GM12878 (cell line): ENCODE results near the gene ARL3. TPM values are rescaled to one million over a fixed set of nuclear protein-coding genes. Genes with fewer than 3 reads are reported as not detected.

Source experiments
- ATAC-seq: fragments of 200-7000 bp; cut with Tn5 transposase; 3 replicates; pipeline ENCODE4 v1.9.1; 2020; ENCODE audit warnings: mild to moderate bottlenecking, moderate library complexity
- BruUV-seq: library from RNA; stranded (reverse); fragments of 400-500 nt; replicated peaks from 2 replicates; lab custom pipeline; 2021; lab: Mats Ljungman, UMichigan
- CTCF ChIA-PET: fragments of 300-600 bp; sonication (Branson Sonifier 250); formaldehyde crosslinking; extraction: SDS; loops from one replicate; lab custom pipeline; 2021; ENCODE audit warnings: inconsistent platforms; lab: Yijun Ruan, JAX
- POLR2A ChIA-PET: fragments of 350-600 bp; formaldehyde crosslinking; extraction: SDS; loops from one replicate; lab custom pipeline; 2021; ENCODE audit warnings: inconsistent platforms; lab: Charles Lee
- RAD21 ChIA-PET: fragments of 300-600 bp; sonication (Branson Sonifier 250); formaldehyde crosslinking; loops from one replicate; lab custom pipeline; 2023; ENCODE audit warnings: antibody characterized with exemption; ENCODE audit not compliant: unreplicated experiment; lab: Charles Lee
- SMC1A ChIA-PET: fragments of 300-600 bp; sonication (Branson Sonifier 250); formaldehyde crosslinking; loops from one replicate; lab custom pipeline; 2023; ENCODE audit not compliant: unreplicated experiment, uncharacterized antibody; lab: Charles Lee
- DNase-seq: peaks from one replicate; pipeline ENCODE4 v3.0.0-alpha.2; 2011; ENCODE audit warnings: low read depth, low spot score
- FAIRE-seq: peaks from 3 replicates; lab custom pipeline; 2011; peaks lifted over from hg19 to GRCh38; lab: Jason Lieb, UNC
- H2AFZ ChIP-seq: 2 replicates; pipeline ENCODE4 v1.6.0; 2011; ENCODE audit warnings: low read depth, low read length, control low read depth; ENCODE audit not compliant: control insufficient read depth
- H3K27ac ChIP-seq: 2 replicates; pipeline ENCODE4 v1.5.1; 2011; ENCODE audit warnings: control low read depth; ENCODE audit not compliant: control insufficient read depth, insufficient read depth
- H3K27me3 ChIP-seq, 2 experiments: replicated peaks in 1 of 2; 2 replicates each; pipeline versions ENCODE4 v1.6.0 to v1.6.1; 2011; ENCODE audit warnings: low read length in 1 of 2; ENCODE audit not compliant: control insufficient read depth in 2 of 2, insufficient read depth in 2 of 2
- H3K36me3 ChIP-seq, 2 experiments: 2 replicates each; pipeline ENCODE4 v1.5.1; 2011; ENCODE audit warnings: low read length in 1 of 2; ENCODE audit not compliant: control insufficient read depth in 2 of 2, insufficient read depth in 2 of 2
- H3K4me1 ChIP-seq: 2 replicates; pipeline ENCODE4 v1.6.1; 2011; ENCODE audit warnings: mild to moderate bottlenecking, low read length, moderate library complexity, mixed read lengths; ENCODE audit not compliant: control insufficient read depth, insufficient read depth
- H3K4me2 ChIP-seq: 2 replicates; pipeline ENCODE4 v1.6.0; 2011; ENCODE audit warnings: control low read depth; ENCODE audit not compliant: control insufficient read depth, insufficient read depth
- H3K4me3 ChIP-seq: fragments of 200-600 bp; sonication (generic); 2 replicates; pipeline ENCODE4 v1.5.1; 2016
- H3K79me2 ChIP-seq: 2 replicates; pipeline ENCODE4 v1.6.0; 2011; ENCODE audit warnings: low read length; ENCODE audit not compliant: control insufficient read depth, insufficient read depth
- H3K9ac ChIP-seq: 2 replicates; pipeline ENCODE4 v1.8.0; 2011; ENCODE audit warnings: low read length, control low read depth, mixed read lengths; ENCODE audit not compliant: control insufficient read depth, insufficient read depth
- H3K9me3 ChIP-seq: replicated peaks from 3 replicates; pipeline ENCODE4 v1.5.1; 2011; ENCODE audit warnings: mild to moderate bottlenecking, low read length; ENCODE audit not compliant: control insufficient read depth, insufficient read depth
- H4K20me1 ChIP-seq: 2 replicates; pipeline ENCODE4 v1.6.0; 2011; ENCODE audit not compliant: control insufficient read depth, insufficient read depth
- NR2C1 ChIP-seq: fragments of 450-650 bp; IDR thresholded peaks from 2 replicates; pipeline ENCODE4 v1.6.1; 2017; ENCODE audit warnings: antibody characterized with exemption, mild to moderate bottlenecking, moderate library complexity
- POLR2AphosphoS2 ChIP-seq: IDR thresholded peaks from 2 replicates; pipeline ENCODE4 v1.6.1; 2011; ENCODE audit warnings: low read depth, mild to moderate bottlenecking, low read length, improper control_type of control experiment, moderate library complexity
- RFX5 ChIP-seq: IDR thresholded peaks from 2 replicates; pipeline ENCODE4 v1.6.1; 2011; ENCODE audit warnings: low read depth, low read length, improper control_type of control experiment
- SIX5 ChIP-seq: IDR thresholded peaks from 2 replicates; pipeline ENCODE4 v1.6.1; 2011; ENCODE audit warnings: mild to moderate bottlenecking, low read depth, low read length, moderate library complexity; ENCODE audit not compliant: severe bottlenecking
- SUPT20H ChIP-seq: IDR thresholded peaks from 2 replicates; pipeline ENCODE4 v1.6.1; 2011; ENCODE audit warnings: low read depth, mild to moderate bottlenecking, low read length, moderate library complexity, borderline replicate concordance; ENCODE audit not compliant: control insufficient read depth
- ZNF592 ChIP-seq: fragments of 450-650 bp; IDR thresholded peaks from 2 replicates; pipeline ENCODE4 v1.6.1; 2017; ENCODE audit warnings: mild to moderate bottlenecking, moderate library complexity
- ZZZ3 ChIP-seq: IDR thresholded peaks from 2 replicates; pipeline ENCODE4 v1.6.1; 2011; ENCODE audit warnings: low read depth; ENCODE audit not compliant: control insufficient read depth, insufficient read length
- WGBS: methylation state at CpG from one replicate; pipeline ENCODE4 v1.1.6; 2016; ENCODE audit warnings: low lambda C conversion rate; ENCODE audit not compliant: insufficient replicate concordance, insufficient coverage; ENCODE audit errors: missing lambda C conversion rate; 5-methylcytosine and 5-hydroxymethylcytosine counted together
- in situ Hi-C: fragments of 300-500 bp; cut with MboI; formaldehyde crosslinking; loops from 9 replicates; pipeline ENCODE4 v1.14.3; 2018; ENCODE audit warnings: mixed read lengths
- intact Hi-C: fragments of 100-400 bp; cut with micrococcal nuclease; formaldehyde crosslinking; loops from one replicate; pipeline ENCODE4 v1.14.2; 2022; ENCODE audit not compliant: unreplicated experiment
- polyA plus RNA-seq, 11 experiments: library from polyadenylated mRNA; depleted of rRNA in 4 of 11; unstranded in 6 of 11; stranded (reverse) in 5 of 11; fragments of >200 nt; fragmentation: Nextera tagmentation in 4 of 11; fragmentation: Illumina TruSeq in 1 of 11; extraction: Ambion mirVana in 4 of 11; extraction: Trizol in 1 of 11; gene quantifications; 1 replicate in 1 of 11; 2 replicates in 10 of 11; pipeline versions ENCODE4 v1.2.1 to v1.2.3, GENCODE V29; 2011 to 2016; ENCODE audit warnings: inconsistent platforms in 2 of 11, missing spikeins in 2 of 11, low read depth in 1 of 11
- total RNA-seq, 4 experiments: library from RNA; depleted of rRNA in 3 of 4; stranded (reverse); fragments of >200 nt in 3 of 4; fragmentation: Illumina TruSeq in 1 of 4; extraction: Trizol in 1 of 4; gene quantifications; 2 replicates each; pipeline versions ENCODE4 v1.2.1 to v1.2.3, GENCODE V29; 2013 to 2021

ARL3 gene
- total and polyA plus RNA-seq, 10 of the 15 experiments (the other 5 are each of a cell fraction or from before 2014, with no cell fraction given): 4.9 to 26.1 (median 11.0) TPM

- TF ChIP-seq RFX5 (no peak), ZZZ3 (no peak)
Observed at GRCh38 chr10:102634686-102635085, 79.5 kb downstream of the ARL3 start (continued).

- Histone ChIP-seq H3K9me3 (no peaks in the 10 kb centered on the region), H2AFZ (no peak overlapping the region), H3K4me1 (no peaks in the 10 kb centered on the region), H4K20me1 (no peaks in the 10 kb centered on the region), H3K79me2 (no peaks in the 10 kb centered on the region), H3K27ac (no peak overlapping the region), H3K36me3 (no peaks in the 10 kb centered on the region; a peak in 1 of 4 replicates), H3K9ac (no peak overlapping the region), H3K4me2 (no peak overlapping the region), H3K27me3 (no peaks in the 10 kb centered on the region), H3K4me3 (no peak overlapping the region)
- RAD21 ChIA-PET: no interaction called here
- in situ Hi-C loops: no loop called here
- TF ChIP-seq ZNF592 (no peak), SUPT20H (no peak), SIX5 (no peak), POLR2AphosphoS2 (no peak), NR2C1 (no peak)
- CTCF ChIA-PET: no interaction called here
- no TSS peak for BruUV-seq
- intact Hi-C loops: no loop called here
- POLR2A ChIA-PET: interaction anchor here (0.5 kb wide), 1 partner anchor 30 kb away, joined by 5 read pairs; no protein-coding TSS in a partner anchor
- 68% methylated on average over 5 of the region's 5 CpGs for WGBS
- FAIRE-seq (no peak), DNase-seq (no peak), ATAC-seq (no peak)
- SMC1A ChIA-PET: interaction anchor here (1.0 kb wide), 1 partner anchor 24 kb away, joined by 3 read pairs; no protein-coding TSS in a partner anchor
Observed at GRCh38 chr10:102633848-102634247, 80.3 kb downstream of the ARL3 start.
